T-cell (primary cell): Measurements from ENCODE around the gene CACNA1G. TPM values are rescaled to one million over a fixed set of nuclear protein-coding genes. Genes with fewer than 3 reads are reported as not detected.

Source experiments
- ATAC-seq, 4 experiments: fragments of 200-7000 bp in 3 of 4; fragments of 150-1000 bp in 1 of 4; cut with Tn5 transposase; replicated peaks in 1 of 4; 1 replicate in 3 of 4; 2 replicates in 1 of 4; pipeline ENCODE4 v1.10.0; 2021; ENCODE audit warnings: moderate library complexity in 3 of 4, mild to moderate bottlenecking in 2 of 4, moderate number of reproducible peaks in 1 of 4
- CTCF ChIA-PET, 2 donors: fragments of 300-600 bp; sonication (Branson Sonifier 250); formaldehyde crosslinking; loops; one replicate each; lab custom pipeline; 2022; ENCODE audit warnings: antibody characterized with exemption in 2 of 2; lab: Charles Lee
- POLR2A ChIA-PET, 2 donors: fragments of 300-600 bp; sonication (Branson Sonifier 250); formaldehyde crosslinking; loops; one replicate each; lab custom pipeline; 2022; ENCODE audit warnings: antibody characterized with exemption in 2 of 2; lab: Charles Lee
- DNase-seq, 35 experiments: peaks; one replicate each; pipeline versions ENCODE4 v3.0.0 to v3.0.0-alpha.2; 2013 to 2023
- H3K27ac ChIP-seq: one replicate; pipeline ENCODE4 v1.5.1; 2013; ENCODE audit warnings: low read length
- H3K27me3 ChIP-seq, 2 experiments: replicated peaks in 1 of 2; 1 replicate in 1 of 2; 2 replicates in 1 of 2; pipeline versions ENCODE4 v1.6.1 to v1.7.0; 2013; ENCODE audit warnings: low read length in 1 of 2, mixed read lengths in 1 of 2; ENCODE audit not compliant: control insufficient read depth in 2 of 2, insufficient read depth in 2 of 2; ENCODE audit errors: extremely low read depth in 1 of 2
- H3K36me3 ChIP-seq, 2 donors: 1 replicate in 1 of 2; 2 replicates in 1 of 2; pipeline versions ENCODE4 v1.6.1 to v1.7.0; 2013; ENCODE audit warnings: low read length in 1 of 2; ENCODE audit not compliant: control insufficient read depth in 2 of 2, insufficient read depth in 1 of 2; ENCODE audit errors: extremely low read depth in 1 of 2
- H3K4me1 ChIP-seq, 2 experiments: 1 replicate in 1 of 2; 2 replicates in 1 of 2; pipeline versions ENCODE4 v1.6.1 to v1.7.0; 2013; ENCODE audit warnings: low read length in 2 of 2, mixed read lengths in 1 of 2; ENCODE audit not compliant: insufficient read depth in 2 of 2, control insufficient read depth in 1 of 2; ENCODE audit errors: extremely low read depth in 1 of 2
- H3K4me3 ChIP-seq, 2 donors: 1 replicate in 1 of 2; 2 replicates in 1 of 2; pipeline versions ENCODE4 v1.5.1 to v1.7.0; 2013; ENCODE audit warnings: mild to moderate bottlenecking in 2 of 2, low read length in 1 of 2, moderate library complexity in 1 of 2; ENCODE audit not compliant: control insufficient read depth in 1 of 2; ENCODE audit errors: extremely low read depth in 1 of 2
- H3K9me3 ChIP-seq: 2 replicates; pipeline ENCODE4 v1.7.0; 2013
- H3K27ac Mint-ChIP-seq, 2 donors: one replicate each; pipeline ENCODE4 v1.8.0; 2020 to 2021; ENCODE audit warnings: mild to moderate bottlenecking in 2 of 2, mixed read lengths in 2 of 2
- H3K27me3 Mint-ChIP-seq, 2 donors: one replicate each; pipeline ENCODE4 v1.8.0; 2021 to 2022; ENCODE audit warnings: mixed read lengths in 2 of 2
- H3K36me3 Mint-ChIP-seq: one replicate; pipeline ENCODE4 v1.8.0; 2021; ENCODE audit warnings: mixed read lengths
- H3K4me1 Mint-ChIP-seq, 3 donors: one replicate each; pipeline ENCODE4 v1.8.0; 2020 to 2022; ENCODE audit warnings: mixed read lengths in 3 of 3, mild to moderate bottlenecking in 1 of 3
- H3K4me3 Mint-ChIP-seq, 3 donors: one replicate each; pipeline ENCODE4 v1.8.0; 2020 to 2022; ENCODE audit warnings: mild to moderate bottlenecking in 3 of 3, mixed read lengths in 3 of 3, moderate library complexity in 3 of 3
- H3K9me3 Mint-ChIP-seq, 3 donors: one replicate each; pipeline ENCODE4 v1.8.0; 2020 to 2022; ENCODE audit warnings: mixed read lengths in 3 of 3
- WGBS: methylation state at CpG from one replicate; pipeline ENCODE4 v1.1.5; 2013; ENCODE audit warnings: missing lambda C conversion rate; ENCODE audit not compliant: insufficient coverage; 5-methylcytosine and 5-hydroxymethylcytosine counted together
- total RNA-seq, 35 experiments: library from RNA in 6 of 35; stranded (reverse) in 6 of 35; fragments of 120-200 nt in 1 of 35; gene quantifications; one replicate each; pipeline versions ENCODE4 v1.2.1 to v1.2.4 and lab custom pipeline; 2013 to 2026

Gene CACNA1G
- total RNA-seq, 5 donors from 2014 or later (not counting 1 experiment from before 2014, with no cell fraction given), result not detected

- DNase-seq, result no peak
- H3K27ac ChIP-seq, result no peak overlapping the region
- no peak for ATAC-seq
- Mint-ChIP-seq H3K27ac (no peak overlapping the region), H3K36me3 (no peaks in the 10 kb centered on the region), H3K4me1 (no peaks in the 10 kb centered on the region), H3K27me3 (peaks cover 21 to 39% of the 10 kb centered on the region in 2 donors), H3K9me3 (no peaks in the 10 kb centered on the region), H3K4me3 (no peak overlapping the region)
- no peaks in the 10 kb centered on the region for H3K9me3 ChIP-seq
- POLR2A ChIA-PET, result no interaction called here
- peaks cover 0 to 73% of the 10 kb centered on the region in 2 experiments for H3K27me3 ChIP-seq
- 62% methylated on average over 6 of the region's 19 CpGs for WGBS
- no peaks in the 10 kb centered on the region for H3K36me3 ChIP-seq
- CTCF ChIA-PET, result no interaction called here
- H3K4me1 ChIP-seq, result no peaks in the 10 kb centered on the region
- H3K4me3 ChIP-seq, result no peak overlapping the region
These were observed 47.1 kb downstream of the CACNA1G start for GRCh38 chr17:50607522-50608175.

DNA sequence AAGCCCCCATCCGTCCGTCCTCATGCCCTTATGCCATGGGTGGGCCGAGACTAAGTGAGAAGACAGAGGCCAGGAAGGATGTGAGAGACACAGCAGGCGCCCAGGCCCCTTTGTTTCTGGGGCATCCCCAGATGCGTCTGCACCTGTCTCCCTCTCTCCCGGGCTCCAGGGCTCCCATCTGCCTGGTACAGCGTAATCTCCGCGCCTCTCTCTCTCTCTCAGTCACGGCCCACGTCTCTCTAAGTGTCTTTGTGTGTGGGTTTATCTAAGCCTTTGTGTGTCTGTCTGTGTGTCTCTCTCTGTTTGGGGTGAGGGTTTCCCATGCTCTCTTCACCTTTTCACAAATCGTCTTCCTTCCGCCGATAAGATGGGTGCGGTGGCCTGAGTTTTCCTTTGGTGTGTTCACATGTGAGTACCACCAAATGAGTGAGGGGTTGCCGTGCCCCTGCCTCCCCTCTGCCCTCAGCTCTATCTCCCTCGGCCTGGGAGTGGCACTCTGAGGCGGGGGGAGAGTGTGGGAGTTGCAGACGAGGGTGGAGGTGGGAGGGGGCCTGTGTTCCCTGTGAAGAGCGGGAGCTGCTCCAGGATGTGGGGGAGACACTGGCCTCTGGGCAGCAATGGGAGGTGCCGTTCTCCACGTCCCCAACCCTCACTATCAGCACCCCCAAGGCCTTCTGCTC lies 48.3 kb downstream of the CACNA1G start:
- Histone ChIP-seq H3K36me3 (no peaks in the 10 kb centered on the region), H3K27me3 (peaks cover 0 to 71% of the 10 kb centered on the region in 2 experiments), H3K4me3 (no peak overlapping the region), H3K9me3 (no peaks in the 10 kb centered on the region), H3K4me1 (peaks cover 0 to 2% of the 10 kb centered on the region in 2 experiments), H3K27ac (no peak overlapping the region)
- no peak overlapping the region for H3K27ac Mint-ChIP-seq
- CTCF ChIA-PET, result no interaction called here
- no peak overlapping the region for H3K4me3 Mint-ChIP-seq
- H3K27me3 Mint-ChIP-seq, result peaks cover 14 to 30% of the 10 kb centered on the region in 2 donors
- POLR2A ChIA-PET, result no interaction called here
- 63% methylated on average over 6 of the region's 22 CpGs for WGBS
- ATAC-seq (no peak), DNase-seq (no peak)
- no peaks in the 10 kb centered on the region for H3K36me3 Mint-ChIP-seq
- peaks cover 0 to 2% (median 0%) of the 10 kb centered on the region in 3 donors for H3K4me1 Mint-ChIP-seq
- H3K9me3 Mint-ChIP-seq, result no peaks in the 10 kb centered on the region

DNA sequence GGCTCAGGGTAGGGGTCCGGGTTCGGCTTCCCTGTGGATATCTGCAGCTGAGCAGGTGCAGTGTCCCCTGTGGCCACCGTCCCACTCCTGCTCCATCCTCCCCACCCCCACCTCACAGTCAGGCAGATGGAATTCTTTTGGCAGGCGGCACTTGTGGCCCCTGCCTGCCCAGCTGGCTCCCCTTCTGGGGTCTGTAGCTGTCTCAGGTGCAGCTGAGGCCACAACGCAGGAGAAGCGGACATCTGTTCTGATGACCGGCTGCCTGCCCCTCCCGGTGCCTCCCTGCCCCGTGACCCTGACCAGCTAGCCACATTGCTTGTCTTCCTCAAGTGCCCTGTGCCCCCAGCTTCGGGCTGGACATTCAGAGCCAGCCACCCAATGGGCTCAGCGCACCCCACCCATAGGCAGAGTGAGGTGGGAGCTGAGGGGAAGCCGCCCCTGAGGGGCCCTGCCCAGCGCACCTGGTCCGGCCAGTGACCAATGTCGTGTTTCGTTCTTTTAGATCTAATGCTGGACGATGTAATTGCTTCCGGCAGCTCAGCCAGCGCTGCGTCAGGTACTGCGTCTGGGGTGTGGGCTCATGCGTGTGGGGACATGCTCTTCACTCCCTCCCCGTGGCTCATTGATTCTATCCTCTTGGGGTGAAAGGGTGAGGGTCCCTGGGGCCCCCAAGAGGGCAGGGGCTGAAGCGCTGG lies 49.0 kb downstream of the CACNA1G start:
- no peak overlapping the region for H3K4me3 ChIP-seq
- Mint-ChIP-seq H3K9me3 (no peaks in the 10 kb centered on the region), H3K36me3 (no peaks in the 10 kb centered on the region), H3K27me3 (peaks cover 17 to 30% of the 10 kb centered on the region in 2 donors), H3K4me1 (peaks cover 5 to 9% (median 6%) of the 10 kb centered on the region in 3 donors), H3K27ac (no peak overlapping the region), H3K4me3 (no peak overlapping the region)
- no peaks in the 10 kb centered on the region for H3K9me3 ChIP-seq
- ATAC-seq, result no peak
- CTCF ChIA-PET, result no interaction called here
- POLR2A ChIA-PET, result no interaction called here
- H3K27ac ChIP-seq, result no peak overlapping the region
- H3K27me3 ChIP-seq, result peaks cover 0 to 70% of the 10 kb centered on the region in 2 experiments
- DNase-seq, result no peak
- H3K36me3 ChIP-seq, result no peaks in the 10 kb centered on the region
- 82% methylated on average over 22 of the region's 24 CpGs for WGBS
- peaks cover 0 to 8% of the 10 kb centered on the region in 2 experiments for H3K4me1 ChIP-seq

DNA sequence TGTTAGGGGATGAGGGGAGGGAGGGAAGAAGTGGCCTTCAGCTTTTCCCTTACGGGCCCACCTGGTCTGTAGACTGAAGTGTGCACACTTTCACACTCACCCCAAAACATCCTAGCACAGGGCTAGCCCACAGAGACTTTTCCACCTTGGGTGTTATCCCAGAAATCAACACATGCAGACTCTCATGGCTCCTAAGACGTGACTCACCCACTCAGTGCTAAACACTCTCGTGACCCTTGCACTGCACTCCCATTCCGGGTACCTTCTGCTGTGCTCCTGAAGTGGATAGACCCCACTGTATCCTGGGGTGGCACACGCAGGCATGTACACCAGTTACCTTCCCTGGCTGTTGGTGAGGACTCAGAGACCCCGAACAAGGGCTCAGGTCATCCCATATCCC lies 51.1 kb downstream of the CACNA1G start:
- peaks cover 0 to 54% of the 10 kb centered on the region in 2 experiments for H3K27me3 ChIP-seq
- H3K4me1 ChIP-seq, result peaks cover 0 to 8% of the 10 kb centered on the region in 2 experiments
- Mint-ChIP-seq H3K27ac (no peak overlapping the region), H3K4me3 (no peak overlapping the region), H3K4me1 (peaks cover 6 to 9% (median 6%) of the 10 kb centered on the region in 3 donors), H3K27me3 (peaks cover 8 to 21% of the 10 kb centered on the region in 2 donors), H3K9me3 (no peaks in the 10 kb centered on the region), H3K36me3 (no peaks in the 10 kb centered on the region)
- POLR2A ChIA-PET, result no interaction called here
- no peaks in the 10 kb centered on the region for H3K36me3 ChIP-seq
- no peak for DNase-seq
- H3K27ac ChIP-seq, result no peak overlapping the region
- no peak overlapping the region for H3K4me3 ChIP-seq
- WGBS, result 77% methylated on average over 5 of the region's 6 CpGs
- no peaks in the 10 kb centered on the region for H3K9me3 ChIP-seq
- ATAC-seq, result no peak
- CTCF ChIA-PET, result no interaction called here

GRCh38 chr17:50612281-50612680 lies 51.8 kb downstream of the CACNA1G start:
- H3K27me3 Mint-ChIP-seq, result peaks cover 8 to 19% of the 10 kb centered on the region in 2 donors
- DNase-seq, result no peak
- Histone ChIP-seq H3K9me3 (no peaks in the 10 kb centered on the region), H3K4me1 (peaks cover 0 to 8% of the 10 kb centered on the region in 2 experiments), H3K4me3 (no peak overlapping the region), H3K27me3 (peaks cover 0 to 48% of the 10 kb centered on the region in 2 experiments), H3K36me3 (no peaks in the 10 kb centered on the region), H3K27ac (no peak overlapping the region)
- H3K27ac Mint-ChIP-seq, result no peak overlapping the region
- no peak overlapping the region for H3K4me3 Mint-ChIP-seq
- no peaks in the 10 kb centered on the region for H3K36me3 Mint-ChIP-seq
- WGBS, result 88% methylated on average over 10 of the region's 12 CpGs
- H3K4me1 Mint-ChIP-seq, result peaks cover 6 to 9% (median 6%) of the 10 kb centered on the region in 3 donors
- ChIA-PET POLR2A (no interaction called here), CTCF (no interaction called here)
- no peaks in the 10 kb centered on the region for H3K9me3 Mint-ChIP-seq
- no peak for ATAC-seq
